8988T (cell line): ENCODE data around the gene PCSK4.
A peak's percentile ranks its signal among the peaks of the same experiment; 100 is the strongest.

Experiments used
- DNase-seq: peaks from one replicate; pipeline ENCODE4 v3.0.0; 2011

Gene PCSK4

GRCh38 chr19:1469255-1470054 lies 20.7 kb downstream of the PCSK4 start:
- no peak for DNase-seq

- no peak for DNase-seq
Measured at GRCh38 chr19:1468821-1469254, 21.3 kb downstream of the PCSK4 start.

- no peak for DNase-seq
Measured at GRCh38 chr19:1468274-1468820, 21.8 kb downstream of the PCSK4 start.

- no peak for DNase-seq
Measured at GRCh38 chr19:1467490-1468273, 22.5 kb downstream of the PCSK4 start.

GRCh38 chr19:1467215-1467489 lies 23.0 kb downstream of the PCSK4 start:
- no peak for DNase-seq

- DNase-seq: no peak
Measured at GRCh38 chr19:1466461-1467214, 23.5 kb downstream of the PCSK4 start.

DNA sequence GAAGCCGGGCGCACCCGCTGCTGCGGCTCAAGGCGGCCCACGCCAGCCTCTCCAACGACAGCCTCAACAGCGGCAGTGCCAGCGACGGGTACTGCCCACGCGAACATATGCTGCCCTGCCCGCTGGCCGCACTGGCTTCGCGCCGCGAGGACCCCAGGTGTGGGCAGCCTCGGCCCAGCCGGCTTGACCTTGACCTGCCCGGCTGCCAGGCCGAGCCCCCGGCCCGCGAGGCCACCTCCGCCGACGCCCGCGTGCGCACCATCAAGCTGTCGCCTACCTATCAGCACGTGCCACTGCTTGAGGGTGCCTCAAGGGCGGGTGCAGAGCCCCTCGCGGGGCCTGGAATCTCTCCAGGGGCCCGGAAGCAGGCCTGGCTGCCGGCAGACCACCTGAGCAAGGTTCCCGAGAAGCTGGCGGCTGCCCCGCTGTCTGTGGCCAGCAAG lies 24.1 kb downstream of the PCSK4 start:
- no peak for DNase-seq

DNA sequence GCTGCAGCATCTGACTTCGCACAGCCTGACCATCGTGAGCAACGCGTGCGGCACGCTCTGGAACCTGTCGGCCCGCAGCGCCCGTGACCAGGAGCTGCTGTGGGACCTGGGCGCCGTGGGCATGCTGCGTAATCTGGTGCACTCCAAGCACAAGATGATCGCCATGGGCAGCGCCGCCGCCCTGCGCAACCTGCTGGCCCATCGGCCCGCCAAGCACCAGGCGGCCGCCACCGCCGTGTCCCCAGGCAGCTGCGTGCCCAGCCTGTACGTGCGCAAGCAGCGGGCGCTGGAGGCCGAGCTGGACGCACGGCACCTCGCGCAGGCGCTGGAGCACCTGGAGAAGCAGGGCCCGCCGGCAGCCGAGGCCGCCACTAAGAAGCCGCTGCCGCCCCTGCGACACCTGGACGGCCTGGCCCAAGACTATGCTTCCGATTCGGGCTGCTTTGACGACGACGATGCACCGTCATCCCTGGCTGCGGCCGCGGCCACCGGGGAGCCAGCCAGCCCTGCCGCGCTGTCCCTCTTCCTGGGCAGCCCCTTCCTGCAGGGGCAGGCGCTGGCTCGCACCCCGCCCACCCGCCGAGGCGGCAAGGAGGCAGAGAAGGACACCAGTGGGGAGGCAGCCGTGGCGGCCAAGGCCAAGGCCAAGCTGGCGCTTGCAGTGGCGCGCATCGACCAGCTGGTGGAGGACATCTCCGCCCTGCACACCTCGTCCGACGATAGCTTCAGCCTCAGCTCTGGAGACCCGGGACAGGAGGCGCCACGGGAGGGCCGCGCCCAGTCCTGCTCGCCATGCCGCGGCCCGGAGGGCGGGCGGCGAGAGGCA lies 24.7 kb downstream of the PCSK4 start:
- DNase-seq: no peak

DNA sequence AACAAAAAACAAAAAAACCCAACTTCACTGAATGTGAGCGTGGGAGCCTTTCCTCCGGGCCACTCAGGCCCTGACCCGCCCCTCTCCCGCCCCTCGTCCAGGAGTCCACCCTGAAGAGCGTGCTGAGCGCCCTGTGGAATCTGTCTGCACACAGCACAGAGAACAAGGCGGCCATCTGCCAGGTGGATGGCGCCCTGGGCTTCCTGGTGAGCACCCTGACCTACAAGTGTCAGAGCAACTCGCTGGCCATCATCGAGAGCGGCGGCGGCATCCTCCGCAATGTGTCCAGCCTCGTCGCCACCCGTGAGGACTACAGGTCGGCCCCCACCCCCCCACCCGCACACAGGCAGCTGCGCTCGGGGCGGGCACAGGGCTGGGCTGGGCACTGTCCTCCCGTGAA lies 28.3 kb downstream of the PCSK4 start:
- DNase-seq: no peak

- DNase-seq: no peak
Measured at GRCh38 chr19:1460033-1460995, 29.8 kb downstream of the PCSK4 start.

GRCh38 chr19:1459479-1459878 lies 30.7 kb downstream of the PCSK4 start:
- no peak for DNase-seq

DNA sequence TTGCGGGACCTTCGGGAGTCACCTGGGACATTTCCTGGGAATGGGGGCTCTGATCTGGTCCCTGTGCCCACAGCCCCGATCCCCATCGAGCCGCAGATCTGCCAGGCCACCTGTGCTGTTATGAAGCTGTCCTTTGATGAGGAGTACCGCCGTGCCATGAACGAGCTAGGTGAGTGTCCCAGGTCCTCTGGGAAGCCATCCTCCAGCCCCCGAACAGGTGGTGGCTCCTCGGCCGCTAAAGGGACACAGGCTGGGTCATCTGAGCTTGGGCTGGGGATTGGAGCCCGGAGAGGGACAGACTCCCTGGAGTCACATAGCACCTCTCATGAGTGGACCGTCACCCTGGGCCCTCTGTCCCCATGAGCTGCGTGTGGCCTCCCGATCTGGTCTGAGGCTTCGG lies 32.3 kb downstream of the PCSK4 start:
- no peak for DNase-seq

DNA sequence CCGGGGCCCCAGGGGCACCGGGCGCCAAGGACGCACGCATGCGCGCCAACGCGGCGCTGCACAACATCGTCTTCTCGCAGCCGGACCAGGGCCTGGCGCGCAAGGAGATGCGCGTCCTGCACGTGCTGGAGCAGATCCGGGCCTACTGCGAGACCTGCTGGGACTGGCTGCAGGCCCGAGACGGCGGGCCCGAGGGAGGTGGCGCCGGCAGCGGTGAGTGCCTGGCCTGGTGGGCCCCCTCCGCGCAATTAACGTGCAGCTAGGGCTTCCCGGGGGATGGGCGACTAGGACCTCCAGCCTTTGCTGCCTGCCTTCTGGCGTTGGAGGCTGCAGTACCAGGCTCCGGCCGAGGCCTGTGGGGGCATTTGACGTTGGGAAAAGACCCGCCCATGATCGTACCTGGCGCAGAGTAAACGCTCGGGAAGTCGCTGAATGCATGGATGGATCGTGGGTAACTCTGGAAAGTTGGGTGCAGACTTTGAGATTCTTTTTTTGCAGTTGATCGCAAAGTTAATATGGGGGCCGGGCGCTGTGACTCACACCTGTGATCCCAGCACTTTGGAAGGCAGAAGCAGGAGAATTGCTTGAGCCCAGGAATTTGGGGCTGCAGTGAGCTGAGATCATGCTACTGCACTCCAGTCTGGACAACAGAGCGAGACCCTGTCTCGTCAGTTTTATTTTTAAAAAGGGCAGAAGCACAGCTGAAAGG lies 33.0 kb downstream of the PCSK4 start:
- DNase-seq: no peak

GRCh38 chr19:1456121-1456900 lies 33.8 kb downstream of the PCSK4 start:
- DNase-seq: no peak

GRCh38 chr19:1455336-1456120 lies 34.6 kb downstream of the PCSK4 start:
- peak; percentile 95 for DNase-seq

GRCh38 chr19:1455002-1455335 lies 35.2 kb downstream of the PCSK4 start:
- DNase-seq: no peak

DNA sequence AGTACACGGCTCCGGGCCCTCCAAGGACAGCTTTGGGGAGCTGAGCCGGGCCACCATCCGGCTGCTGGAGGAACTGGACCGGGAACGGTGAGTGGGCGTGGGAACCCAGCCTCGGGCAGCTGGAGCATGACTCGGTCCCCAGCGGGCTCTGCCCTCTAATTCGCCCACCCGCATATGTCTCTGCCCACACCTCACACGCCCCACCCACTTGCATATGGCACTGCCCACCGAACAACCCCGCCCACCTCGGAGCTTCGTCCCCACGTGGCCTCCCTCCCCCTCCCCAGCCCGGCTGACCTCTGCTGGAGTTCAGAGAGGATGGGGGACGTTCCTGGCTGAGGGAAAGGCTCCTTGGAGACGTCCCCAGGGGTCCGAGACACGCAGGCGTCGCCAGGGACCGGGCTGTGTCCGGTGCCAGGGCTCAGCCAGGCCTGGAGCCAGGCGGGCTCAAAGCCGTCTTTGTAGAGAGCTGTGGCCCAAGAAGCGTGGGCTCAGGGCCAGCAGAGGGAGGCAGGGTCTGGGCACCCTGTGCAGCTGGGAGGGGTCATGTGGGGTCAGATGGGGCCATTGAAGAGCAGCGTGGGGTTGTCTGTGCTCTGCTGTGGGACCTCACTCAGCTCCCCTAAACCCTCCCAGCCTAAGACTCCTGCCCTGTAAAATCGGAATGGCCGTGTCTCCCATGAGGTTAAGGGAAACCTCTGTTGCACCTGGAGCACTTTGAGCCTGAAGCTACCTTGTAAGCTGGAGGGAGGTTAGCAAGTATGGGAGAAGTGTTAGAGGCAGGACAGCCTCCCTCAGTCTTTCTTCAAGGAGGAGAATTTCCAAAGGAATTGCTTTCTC lies 36.4 kb downstream of the PCSK4 start:
- peak; percentile 91 for DNase-seq
